Activated effector memory CD4-positive, alpha-beta T cell treated with anti-CD3 and anti-CD28 coated beads, Interleukin-2, amount 50 U/mL, for 16 hours (primary cell): Measurements from ENCODE around the gene MRRF.

ENCODE experiments used
- DNase-seq: peaks from one replicate; pipeline ENCODE4 v3.0.0-alpha.2; 2020

The MRRF gene

DNA sequence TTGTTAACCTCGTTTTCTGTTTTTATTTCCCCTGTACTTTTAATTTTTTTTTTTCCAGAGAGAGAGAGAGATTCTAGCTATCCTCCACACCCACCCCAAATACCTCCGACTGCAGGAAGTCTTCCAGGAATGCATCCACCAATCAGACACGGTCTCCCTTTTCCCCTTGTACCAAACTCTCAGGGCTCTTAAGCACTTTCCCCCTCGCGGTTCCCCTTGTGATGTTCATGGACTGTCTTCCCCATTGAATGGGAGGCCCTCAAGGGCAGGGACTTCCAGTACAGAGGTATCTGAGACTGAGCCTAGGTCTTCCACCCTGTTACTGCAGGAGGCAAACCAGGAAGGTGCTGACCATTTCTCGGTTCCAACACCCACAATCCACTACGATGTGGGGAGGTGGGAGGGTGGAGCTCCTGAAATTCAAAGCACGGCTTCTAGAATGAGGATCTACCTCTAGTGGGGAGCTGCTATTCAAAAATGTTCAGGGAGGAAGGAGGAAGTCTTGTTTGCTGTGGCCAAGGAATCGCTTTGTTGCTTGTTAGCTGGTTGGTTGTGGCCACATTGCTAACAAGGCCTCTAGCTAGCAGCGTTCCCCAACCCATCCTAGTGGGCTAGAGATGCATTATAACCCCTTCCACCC lies 68.6 kb downstream of the MRRF start:
- DNase-seq, result no peak

DNA sequence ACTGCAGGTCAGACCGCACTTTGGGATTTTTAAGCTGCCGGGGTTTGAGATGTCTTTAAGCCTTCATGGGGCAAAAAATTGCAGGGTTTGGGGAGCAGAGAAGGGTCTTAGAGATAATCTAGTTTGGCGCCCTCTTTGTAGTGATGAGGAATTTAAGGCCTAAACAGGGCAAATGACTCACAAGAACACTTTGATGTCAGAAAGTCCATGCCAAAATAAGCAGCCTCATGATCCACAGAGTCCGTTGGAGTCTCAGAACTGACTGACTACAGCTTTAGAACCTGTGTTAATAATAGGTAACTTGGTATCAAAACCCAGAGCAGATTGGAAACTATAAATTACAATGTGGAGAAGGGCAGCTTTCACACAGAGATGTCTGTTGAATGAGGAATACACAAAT lies 70.2 kb downstream of the MRRF start:
- no peak for DNase-seq

DNA sequence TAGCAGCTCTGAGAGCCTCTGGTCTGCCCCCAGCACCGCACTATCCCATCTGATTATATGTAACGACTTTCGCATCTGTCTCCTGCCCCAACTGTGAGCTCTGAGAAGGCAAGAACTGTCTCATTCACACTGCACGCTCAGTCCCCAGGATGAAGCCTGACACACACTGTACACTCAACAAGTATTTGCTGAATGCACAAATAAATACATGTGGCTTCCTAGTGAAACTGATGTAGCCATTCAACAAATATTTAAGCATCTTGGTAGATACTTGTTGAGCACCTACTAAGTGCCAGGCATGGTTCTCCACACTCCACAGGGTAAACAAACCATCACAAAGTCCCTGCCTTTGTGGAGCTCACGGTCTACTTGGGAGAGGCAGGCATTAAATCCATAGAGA lies 71.5 kb downstream of the MRRF start:
- no peak for DNase-seq

DNA sequence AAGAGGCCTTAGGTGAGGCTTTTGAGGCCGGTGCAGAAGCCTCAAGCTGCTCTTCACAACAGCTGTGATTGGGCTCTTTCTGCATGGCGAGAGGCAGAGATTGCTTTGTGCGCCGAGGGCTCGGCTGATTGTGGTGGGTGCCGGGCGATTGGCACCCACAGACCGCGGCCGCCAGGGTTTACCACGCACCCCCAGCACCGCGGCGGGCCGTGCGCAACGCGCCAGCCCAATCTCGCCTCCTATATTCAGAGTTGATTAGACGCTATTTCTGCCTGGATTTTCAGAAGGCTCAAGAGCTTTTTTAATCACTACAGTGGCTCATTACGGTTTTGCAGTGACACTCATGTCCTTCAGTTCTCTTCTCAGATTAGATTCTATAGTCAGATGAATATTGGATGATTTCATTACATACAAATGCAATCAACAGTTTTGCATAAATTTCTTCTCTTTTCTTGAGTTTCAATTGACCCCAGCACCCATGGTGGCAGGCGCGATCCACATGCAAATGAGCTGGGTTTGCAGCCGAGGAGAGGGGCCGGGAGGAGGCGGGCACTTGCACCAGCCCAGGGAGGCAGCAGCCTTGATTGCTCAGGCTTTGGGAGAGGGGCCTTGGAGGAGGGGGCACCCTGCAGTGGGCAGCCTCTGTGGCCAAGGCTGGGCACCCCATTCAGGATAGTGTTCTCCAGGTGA lies 72.3 kb downstream of the MRRF start:
- no peak for DNase-seq

DNA sequence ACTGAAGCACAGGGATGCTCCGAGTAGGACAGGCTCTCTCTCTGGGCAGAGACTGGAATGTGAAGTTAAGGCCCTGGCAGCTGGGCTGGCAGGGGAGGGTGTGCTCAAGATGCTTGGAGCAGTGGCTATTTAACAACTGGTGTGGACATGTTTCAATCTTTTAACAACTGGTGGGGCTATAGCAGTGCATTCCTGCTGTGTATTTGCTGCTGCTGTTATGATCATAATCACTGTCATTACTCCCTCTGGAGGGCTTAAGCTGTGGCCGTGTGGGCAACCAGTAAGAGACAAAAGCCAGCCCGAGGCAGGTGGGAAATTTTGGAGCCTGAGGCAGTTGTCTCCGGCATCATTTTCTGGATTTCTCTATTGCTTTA lies 72.9 kb downstream of the MRRF start:
- DNase-seq, result no peak

DNA sequence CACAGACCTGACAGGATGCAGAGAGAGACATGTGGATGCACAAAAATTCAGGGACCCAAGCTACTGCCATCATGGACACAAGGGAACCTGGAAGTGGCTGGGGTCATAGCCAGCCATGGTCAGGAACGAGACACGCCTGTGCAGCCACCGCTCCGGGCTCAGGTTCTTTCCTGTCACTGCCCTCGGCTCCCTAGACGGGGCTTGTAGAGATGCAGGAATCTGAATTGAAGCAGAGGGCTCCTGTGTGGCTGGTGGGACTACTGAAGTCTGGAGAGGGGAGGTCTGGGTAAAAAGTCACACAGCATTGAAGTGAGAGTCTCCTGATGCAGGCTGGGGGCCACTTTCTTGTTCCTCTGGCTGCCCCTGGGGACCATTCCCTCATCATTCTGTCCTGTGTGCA lies 73.9 kb downstream of the MRRF start:
- DNase-seq, result no peak

DNA sequence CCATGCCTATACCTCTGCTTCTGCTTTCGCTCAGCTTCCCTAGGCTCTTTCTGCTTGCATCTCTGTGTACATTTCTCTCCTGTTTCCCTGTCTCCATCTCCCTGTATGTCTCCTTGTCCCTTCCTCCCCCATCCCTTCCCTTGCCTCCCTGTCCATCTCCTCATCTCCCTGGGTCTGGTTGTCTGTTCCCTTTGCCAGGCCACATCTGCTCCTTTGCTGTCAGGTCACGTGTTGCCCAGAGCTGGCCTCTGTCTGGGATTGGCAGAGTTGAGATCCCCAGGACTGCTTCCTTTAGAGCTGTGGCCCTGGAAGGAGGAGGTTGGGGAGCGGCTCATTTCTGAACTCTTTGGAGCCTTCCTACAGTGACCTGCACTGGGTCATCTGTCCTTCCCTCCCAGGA lies 74.3 kb downstream of the MRRF start:
- no peak for DNase-seq

DNA sequence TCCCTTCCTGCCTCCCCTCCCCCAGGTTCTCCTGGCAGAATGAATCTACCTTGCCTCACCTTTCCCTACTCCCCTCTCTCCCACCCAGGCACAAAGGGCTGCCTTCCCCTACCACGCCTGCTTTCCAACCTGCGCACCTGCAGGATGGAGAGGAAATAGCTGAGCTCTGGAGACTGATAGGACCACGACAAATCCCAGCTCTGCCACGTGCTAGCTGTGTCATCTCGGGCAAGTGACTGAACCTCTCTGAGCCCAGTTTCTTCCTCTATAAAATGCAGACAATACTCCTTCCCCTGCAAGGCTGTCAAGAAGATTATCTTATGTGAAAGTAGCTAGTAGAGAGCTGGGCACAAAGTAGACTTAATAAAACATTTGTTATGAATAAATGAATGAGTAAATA lies 74.9 kb downstream of the MRRF start:
- no peak for DNase-seq

DNA sequence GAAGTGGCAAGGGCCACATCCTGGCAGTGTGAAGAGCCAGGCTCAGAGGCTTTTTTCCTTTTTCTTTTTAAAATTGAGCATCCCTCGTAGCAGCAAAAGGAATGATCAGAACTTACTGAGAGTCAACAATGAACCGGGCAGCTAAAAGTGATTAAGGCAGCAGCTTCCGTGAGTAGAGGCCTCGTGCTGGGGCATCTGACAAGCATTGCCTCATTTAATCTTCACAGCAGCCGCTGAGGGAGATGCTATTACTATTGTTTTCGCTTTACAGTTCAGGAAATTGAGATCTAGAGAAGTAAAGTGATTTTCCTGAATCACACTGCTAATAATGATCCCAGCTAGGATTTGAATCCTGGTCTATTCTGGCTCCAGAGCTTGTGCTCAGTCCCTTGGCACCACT lies 75.5 kb downstream of the MRRF start:
- no peak for DNase-seq

DNA sequence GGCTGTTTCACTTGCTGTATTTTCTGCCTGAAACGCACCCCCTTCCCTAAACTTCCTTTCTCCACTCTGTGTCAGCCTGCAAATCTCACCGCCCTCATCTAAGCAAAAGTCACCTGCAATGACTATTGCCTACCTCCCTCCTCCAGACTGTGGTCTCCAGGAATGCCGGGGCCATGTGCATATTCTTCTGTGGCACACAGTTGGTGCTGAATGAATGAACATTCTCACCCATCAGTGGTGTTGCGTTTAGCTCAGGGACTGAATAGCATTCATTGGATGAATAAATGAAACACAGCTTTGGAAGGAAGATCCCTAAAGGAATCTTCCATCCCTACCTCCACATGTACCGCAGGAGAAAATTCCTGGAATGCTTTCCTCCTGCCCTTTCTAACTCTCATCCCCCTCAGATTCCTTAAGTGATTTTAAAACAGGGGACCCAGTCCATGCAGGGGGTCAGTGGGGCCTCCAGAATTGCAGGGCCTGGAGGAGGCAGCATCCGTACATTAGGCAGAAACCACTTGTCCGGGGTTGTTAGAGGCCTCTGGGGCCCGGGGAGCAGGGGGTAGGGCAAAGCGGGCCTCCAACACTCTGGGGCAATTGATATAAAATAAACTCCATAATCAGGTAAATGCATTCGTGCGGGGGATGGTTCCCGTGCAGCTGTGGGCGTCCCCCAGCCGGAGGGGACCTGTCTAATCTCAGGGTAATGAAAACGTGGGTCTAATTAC lies 77.8 kb downstream of the MRRF start:
- no peak for DNase-seq

DNA sequence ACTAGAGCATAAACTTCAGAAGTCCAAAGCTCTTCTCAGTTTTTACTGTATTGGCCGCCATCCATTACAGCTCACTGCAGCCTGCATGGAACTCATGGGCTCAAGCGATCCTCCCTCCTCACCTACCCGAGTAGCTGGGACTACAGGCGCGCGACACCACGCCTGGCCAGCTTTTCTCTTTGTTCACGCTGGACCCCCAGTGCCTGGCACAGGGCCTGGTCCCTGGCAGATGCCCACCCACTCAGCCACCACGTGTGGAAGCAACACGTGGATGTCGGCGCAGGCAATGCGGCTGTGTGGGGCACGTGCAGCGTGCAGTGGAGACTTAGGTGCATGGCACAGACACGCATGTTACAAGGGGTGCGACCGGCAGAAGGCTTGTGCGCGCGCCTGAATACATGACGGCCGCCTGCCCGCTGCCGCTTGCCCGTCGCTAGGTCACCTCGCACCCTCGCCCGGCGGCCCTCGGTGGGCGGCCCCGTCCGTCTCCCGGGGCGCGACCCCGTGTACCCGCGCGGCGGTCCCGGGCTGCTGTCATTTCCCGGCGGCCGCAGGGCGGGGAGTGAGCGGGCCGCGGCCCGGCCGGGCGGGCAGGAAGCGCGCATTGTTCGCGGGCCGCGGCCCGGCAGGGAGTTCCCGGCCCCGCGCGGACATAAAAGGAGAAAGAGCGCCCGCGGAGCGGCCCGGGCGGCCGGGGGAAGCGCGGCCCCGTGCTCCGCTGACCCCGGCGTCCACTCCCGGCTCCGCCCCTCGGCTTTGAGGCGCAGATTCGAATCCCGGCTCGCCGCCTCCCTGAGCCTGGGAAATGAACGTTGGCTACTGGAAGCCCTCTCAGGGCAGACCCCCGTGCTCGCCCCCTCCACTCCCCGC lies 82.0 kb downstream of the MRRF start:
- no peak for DNase-seq

DNA sequence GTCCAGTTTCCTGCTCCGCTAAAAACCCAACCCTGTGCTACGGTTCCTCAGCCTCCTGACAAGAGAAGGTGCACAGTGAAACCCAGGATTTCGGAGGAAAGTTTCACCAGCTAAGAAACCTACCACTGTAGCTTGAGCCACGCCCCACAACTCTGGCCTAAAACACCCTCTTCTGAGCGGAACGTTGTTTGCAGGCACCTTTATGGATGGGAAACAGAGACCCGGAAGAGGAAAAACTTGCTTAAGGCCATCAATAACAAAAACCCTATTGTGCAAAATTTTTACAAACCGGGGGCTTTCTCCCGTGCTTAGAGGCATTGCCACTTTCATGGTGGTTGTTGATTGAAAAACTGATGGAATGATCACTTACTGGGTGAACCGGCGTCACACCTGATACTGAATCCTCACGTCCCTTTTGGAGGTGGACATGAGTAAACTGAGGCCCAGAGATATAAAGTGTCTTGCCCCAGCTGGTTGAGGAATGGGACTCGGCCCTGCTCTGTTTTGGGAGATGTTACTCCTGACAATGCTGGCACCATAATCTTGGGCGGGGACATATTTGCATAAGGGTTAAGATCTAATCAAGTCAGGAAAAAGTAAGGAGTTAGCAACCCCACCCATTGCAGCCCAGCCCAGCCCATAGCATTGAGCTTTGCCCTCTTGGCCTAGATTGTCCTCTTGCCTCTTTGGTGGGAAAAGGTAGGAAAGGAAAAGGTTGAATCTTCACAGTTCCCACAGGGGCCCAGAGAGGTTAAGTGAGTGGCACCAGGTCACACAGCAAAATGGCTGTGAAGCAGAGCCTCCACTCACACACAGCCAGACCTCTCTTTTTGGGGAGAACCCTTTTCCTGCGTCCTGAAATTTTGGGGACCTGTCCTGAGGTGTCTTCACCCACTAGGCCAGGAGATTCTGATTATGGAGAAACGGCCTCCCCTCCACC lies 82.9 kb downstream of the MRRF start:
- no peak for DNase-seq

DNA sequence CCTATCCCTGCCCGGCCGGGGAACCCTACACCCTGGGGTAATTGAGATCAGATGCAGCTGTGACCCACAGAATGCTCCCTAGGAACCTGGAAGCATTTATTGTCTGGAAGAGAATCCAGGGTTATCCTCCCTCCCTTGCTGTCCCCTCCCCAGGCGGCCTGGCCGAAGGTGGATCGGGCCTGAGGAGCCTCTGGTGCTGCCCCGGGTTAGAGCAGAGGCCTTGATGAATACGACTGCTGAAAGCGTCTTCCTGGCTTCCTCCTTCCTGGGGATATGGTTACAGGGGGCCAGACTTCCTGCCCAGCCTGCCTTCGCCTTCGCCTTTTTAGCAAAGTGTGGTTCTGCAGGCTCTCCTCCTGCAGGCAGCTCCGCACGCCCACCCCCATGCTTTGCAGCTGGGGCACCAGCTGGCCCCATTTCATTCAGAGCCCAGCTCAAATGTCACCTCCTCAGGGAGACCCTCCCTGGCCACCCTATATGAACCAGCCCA lies 83.7 kb downstream of the MRRF start:
- no peak for DNase-seq

DNA sequence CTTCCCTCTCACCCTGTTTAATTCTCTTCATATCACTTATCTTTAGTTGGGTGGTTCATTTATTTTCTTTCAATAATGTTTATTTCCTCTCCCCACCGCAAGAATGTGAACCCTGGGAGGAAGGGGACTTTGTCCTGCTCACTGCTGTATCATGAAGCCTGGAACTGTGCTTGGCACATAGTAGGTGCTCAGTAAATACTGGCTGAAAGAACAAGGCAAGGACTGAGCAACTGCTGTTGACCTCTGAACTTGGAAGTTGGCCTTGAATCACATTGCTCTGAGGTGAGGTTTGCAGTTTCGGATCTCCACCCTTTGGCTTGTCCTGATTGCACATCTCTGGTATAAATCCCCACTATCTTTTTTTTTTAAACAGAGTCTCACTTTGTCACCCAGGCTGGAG lies 84.1 kb downstream of the MRRF start:
- DNase-seq, result no peak

DNA sequence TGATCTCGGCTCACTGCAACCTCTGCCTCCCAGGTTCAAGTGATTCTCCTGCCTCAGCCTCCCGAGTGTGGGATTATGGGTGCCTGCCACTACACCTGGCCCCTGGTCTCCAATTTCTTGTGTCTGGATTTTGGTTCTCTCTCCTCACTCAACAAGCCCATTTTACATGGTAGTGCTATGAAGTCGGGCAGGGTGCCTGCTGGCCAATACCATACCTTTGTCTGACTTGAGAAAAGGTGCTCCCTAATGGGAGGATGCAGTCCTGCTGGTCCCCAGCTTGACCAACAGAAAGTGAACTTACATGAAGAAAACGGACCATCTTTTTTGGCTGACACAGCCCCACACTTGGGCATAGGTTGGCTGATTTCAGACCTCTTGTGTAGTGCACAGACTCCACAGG lies 84.5 kb downstream of the MRRF start:
- no peak for DNase-seq

DNA sequence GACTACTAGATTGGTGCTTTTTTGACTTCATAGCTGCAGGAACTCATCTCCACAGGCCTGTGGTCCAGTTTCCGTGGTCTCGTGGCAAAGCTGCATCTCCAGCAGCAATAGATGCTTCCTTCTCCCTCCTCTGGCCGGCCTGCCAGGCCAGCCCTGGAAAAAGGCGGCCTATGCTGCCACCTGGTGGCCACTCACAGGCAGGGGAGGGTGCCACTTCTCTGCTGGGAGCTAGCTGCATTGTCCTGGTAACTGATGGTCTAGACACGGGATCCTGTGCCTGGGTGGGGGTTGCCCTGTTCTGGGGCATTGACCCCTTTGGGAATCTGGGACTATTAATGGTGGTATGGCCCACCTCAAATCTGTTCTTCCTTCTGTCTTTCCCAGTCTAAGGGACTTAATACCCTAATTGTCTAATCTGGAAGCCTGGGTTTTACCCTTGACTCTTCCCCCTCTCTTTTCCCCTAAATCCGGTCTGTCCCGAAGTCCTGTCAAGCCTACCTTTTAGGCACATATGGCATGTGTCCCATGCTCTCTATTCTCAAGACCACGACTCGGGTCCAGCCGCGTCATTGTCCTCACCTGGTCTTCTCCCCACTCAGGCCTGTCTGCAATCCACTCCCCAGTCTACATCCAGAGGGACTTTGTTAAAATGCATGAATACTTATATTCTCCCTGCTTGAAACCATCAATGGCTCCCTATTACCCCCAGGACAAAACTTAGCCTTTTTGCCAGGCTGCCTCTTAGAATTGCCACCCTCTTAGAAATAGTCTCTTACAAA lies 86.1 kb downstream of the MRRF start:
- DNase-seq, result peak; percentile 91

DNA sequence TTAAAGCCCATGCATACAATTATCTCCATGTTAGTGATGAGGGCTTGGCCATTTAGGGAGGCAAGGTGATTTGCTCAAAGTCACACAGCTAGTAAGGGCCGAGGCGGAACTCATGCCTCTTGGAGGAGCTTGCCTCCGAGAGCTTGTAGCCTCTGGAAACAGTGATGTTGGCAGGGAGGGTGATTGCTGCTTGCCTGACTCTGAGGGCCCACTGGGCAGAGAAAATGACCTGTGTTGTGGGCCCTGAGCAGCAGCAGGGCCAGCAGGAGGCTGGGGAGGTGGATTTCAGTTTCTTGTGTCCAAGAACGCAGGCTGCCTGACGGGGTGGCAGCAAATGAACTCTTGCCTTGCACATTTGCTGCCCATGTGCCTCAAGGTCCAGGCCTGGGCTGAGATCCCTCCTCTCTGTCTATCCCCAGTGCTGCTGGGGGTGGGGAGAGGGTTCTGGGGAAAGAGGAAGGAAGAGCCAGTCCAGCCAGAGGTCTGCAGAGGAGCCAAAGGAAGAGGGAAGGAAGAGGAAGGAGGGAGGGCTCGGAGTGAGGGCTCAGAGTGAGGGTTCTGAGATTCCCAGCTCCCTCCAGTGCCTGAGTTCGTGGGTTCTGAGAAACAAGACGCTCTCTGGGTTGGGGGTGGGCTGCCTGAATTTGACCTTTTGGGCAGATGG lies 90.0 kb downstream of the MRRF start:
- DNase-seq, result no peak

DNA sequence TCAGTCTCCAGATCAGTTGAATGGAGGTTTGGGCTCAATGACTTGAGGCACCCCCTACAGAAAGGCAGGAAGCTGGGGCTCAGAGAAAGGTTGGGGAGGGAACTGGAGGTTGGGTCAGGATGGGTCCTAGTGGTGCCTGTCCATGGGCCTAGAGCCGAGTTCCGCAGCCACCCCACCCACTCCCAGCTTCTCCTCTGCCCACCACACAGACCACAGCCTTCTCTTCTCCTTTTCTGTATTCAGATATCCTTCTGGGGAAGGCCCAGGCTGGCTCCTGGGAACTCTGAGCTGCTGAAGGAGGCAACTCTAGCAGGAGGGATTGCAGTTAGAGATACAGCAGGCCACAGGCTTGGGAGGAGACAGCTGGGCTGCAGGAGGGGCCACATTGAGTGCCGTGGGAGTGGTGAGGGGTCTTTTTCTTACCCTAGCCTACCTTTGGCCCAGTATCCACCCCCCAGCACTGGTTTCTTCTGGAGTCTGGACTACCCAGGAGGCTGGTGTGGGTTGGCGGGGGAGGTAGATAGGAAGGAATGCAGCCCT lies 90.7 kb downstream of the MRRF start:
- DNase-seq, result no peak

DNA sequence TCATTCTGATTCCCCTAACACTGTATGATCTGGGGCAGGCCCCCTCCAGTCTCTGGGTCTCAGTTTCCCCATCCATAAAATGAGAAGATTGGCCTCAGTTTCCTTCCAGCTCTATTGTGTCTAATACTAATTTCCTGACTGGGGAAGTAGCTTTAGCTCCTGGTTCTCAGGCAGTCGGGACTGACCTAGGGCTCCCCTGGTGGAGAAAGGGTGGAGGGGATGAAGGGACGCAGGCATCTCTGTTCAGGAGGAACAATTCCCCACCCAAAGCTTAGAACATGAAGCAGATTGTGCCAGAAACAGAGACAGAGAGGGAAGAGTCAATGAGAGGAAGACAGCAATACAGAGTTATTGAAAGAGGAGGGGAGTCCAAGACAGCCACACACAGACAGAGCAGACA lies 91.9 kb downstream of the MRRF start:
- DNase-seq, result no peak

DNA sequence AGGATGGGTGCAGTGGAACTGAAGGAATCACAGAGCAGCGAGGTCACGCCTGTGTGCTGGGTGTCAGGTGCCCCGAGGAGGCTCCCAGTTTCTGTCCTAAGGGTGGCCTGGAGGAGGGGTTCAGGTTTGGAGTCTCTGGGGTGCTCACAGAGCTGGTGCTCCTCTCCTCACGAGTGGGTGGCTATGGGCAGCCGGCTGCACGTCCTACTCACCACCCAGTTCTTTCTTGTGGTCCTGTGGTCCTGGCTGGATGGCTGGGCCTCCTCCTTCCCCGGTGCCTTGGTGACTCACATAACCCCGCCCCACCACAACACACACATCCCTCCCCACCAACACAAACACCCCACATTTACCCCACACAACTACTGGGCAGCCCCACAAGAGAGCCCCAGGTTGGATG lies 96.2 kb downstream of the MRRF start:
- no peak for DNase-seq
